Measurements from ENCODE around the gene SPINDOC. TPM values are rescaled to one million over a fixed set of nuclear protein-coding genes. Genes with fewer than 3 reads are reported as not detected.
A peak's percentile ranks its signal among the peaks of the same experiment; 100 is the strongest.

Gene SPINDOC
- total RNA-seq, 1 experiment from 2014 or later: 94.5 TPM

DNA sequence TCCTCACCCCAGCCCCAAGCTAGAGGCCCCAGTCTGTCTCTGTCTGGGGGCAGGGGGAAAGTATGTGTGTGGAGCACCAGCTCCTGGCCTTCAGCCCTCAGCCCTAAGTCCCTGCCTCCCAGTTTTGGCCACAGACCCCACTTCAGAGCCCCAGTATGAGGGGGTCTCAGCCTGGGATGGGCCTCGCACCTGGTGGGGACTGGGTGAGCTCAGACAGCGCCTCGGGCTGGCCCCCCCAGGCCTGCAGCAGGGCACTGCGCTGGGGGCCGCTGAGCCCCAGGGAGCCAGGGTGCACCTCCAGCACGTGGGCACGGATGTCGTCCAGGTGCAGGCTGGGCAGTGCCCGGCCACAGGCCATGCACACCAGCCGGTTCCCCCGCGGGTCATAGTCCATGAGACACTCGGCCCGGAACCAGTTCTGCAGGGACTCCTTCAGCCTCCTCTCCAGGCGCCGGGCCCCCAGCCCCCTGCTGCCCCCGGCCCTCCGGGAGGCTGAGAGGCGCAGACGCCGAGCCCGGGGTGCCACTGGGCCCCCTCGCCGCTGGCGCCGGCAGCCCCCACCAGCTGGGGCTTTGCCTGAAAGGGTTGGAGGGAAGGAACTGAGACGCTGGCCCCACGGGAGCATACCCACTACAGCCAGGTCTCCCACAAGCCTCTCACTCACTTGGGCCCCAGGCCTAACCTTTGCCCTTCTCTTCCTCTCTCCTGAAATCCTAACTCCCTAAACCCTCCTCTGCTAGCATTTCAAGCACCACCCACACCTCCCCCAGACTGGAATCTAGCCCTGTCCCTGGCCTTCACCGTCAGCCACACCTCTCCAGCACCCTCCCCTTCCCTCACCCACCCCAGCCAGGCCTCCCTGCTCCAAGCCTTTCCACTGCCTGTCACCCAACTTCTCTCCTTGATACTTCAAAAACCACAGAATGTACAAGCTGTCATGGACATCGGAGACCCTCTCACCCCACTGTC is 48.3 kb upstream of the SPINDOC start:
- H3K4me1 ChIP-seq (ENCODE audit: insufficient read depth, low read length, poor library complexity, severe bottlenecking): peaks cover 83% of the 10 kb centered on the region
- BruUV-seq (replicated peaks): no TSS peak
- CTCF ChIA-PET: interaction anchor here (0.6 to 1.4 kb wide), 3 partner anchors 26 to 181 kb away, joined by 3 to 12 read pairs (median 3); no protein-coding TSS in a partner anchor
- POLR2A ChIA-PET (ENCODE audit: low non-redundant PET): no interaction called here
- no peak for TF ChIP-seq CTCF (conservative IDR thresholded peaks at IDR 0.05; ENCODE audit: low read depth, low read length)
- TF ChIP-seq EZH2 (IDR thresholded peaks at IDR 0.05; ENCODE audit: borderline replicate concordance, low read depth, low read length, poor library complexity, severe bottlenecking): no peak
- no peaks in the 10 kb centered on the region for H3K27me3 ChIP-seq (replicated peaks; ENCODE audit: insufficient read depth, low read depth, low read length, poor library complexity)
- peak overlapping the region; percentile 81 for H3K27ac ChIP-seq (ENCODE audit: low read depth, low read length, poor library complexity, severe bottlenecking)
- no peak overlapping the region for H3K4me3 ChIP-seq (ENCODE audit: low read depth, low read length, poor library complexity, severe bottlenecking)
- DNase-seq (ENCODE audit: low spot score): peak; percentile 46
- no peaks in the 10 kb centered on the region for H3K9me3 ChIP-seq (ENCODE audit: low read depth, low read length, poor library complexity, severe bottlenecking)
- peaks cover 13% of the 10 kb centered on the region for H3K36me3 ChIP-seq (ENCODE audit: insufficient read depth, low read length, poor library complexity, severe bottlenecking)
- intact Hi-C loops (cut with micrococcal nuclease; ENCODE audit: unreplicated experiment): loop anchor here (5.0 to 10.0 kb wide), 3 partner anchors 62 to 220 kb away; partner anchors contain the start of gene OTUB1

DNA sequence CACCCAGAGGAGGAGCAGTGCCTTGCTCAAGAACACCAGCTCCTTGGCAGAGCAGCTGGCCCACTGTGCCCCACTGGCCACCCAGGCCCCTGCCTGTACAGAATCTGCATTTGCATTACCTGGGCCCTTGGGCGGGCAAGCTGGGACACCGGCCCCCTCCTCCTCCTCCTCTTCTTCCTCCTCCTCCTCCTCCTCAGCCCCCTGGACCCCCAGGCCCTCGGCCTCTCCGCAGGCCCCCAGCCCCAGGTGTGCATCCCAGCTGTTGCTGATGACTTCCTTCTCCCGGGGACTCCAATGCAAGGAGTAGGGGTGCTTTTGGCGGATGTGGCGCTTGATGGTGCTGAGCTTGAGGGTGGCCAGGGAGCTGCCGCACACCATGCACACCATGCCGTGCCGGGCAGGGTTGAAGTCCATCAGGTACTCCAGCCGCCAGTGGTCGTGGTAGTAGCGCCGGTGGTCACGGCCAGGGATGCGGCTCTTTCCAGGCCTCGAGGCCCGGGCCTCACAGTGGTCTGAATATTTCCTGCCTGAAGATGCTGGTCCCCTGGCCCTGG is 47.5 kb upstream of the SPINDOC start:
- TF ChIP-seq CTCF (conservative IDR thresholded peaks at IDR 0.05; ENCODE audit: low read depth, low read length) (no peak), EZH2 (IDR thresholded peaks at IDR 0.05; ENCODE audit: borderline replicate concordance, low read depth, low read length, poor library complexity, severe bottlenecking) (no peak)
- Histone ChIP-seq H3K27me3 (replicated peaks; ENCODE audit: insufficient read depth, low read depth, low read length, poor library complexity) (no peaks in the 10 kb centered on the region), H3K36me3 (ENCODE audit: insufficient read depth, low read length, poor library complexity, severe bottlenecking) (peaks cover 7% of the 10 kb centered on the region), H3K9me3 (ENCODE audit: low read depth, low read length, poor library complexity, severe bottlenecking) (no peaks in the 10 kb centered on the region), H3K27ac (ENCODE audit: low read depth, low read length, poor library complexity, severe bottlenecking) (peak overlapping the region; percentile 10), H3K4me1 (ENCODE audit: insufficient read depth, low read length, poor library complexity, severe bottlenecking) (peaks cover 82% of the 10 kb centered on the region), H3K4me3 (ENCODE audit: low read depth, low read length, poor library complexity, severe bottlenecking) (no peak overlapping the region)
- ChIA-PET POLR2A (ENCODE audit: low non-redundant PET) (no interaction called here), CTCF (interaction anchor here (0.6 to 1.4 kb wide), 5 partner anchors 27 to 380 kb away, joined by 3 to 12 read pairs (median 3); no protein-coding TSS in a partner anchor)
- intact Hi-C loops (cut with micrococcal nuclease; ENCODE audit: unreplicated experiment): loop anchor here (5.0 to 10.0 kb wide), 3 partner anchors 62 to 219 kb away; partner anchors contain the start of gene OTUB1
- BruUV-seq (replicated peaks): no TSS peak
- DNase-seq (ENCODE audit: low spot score): no peak

DNA sequence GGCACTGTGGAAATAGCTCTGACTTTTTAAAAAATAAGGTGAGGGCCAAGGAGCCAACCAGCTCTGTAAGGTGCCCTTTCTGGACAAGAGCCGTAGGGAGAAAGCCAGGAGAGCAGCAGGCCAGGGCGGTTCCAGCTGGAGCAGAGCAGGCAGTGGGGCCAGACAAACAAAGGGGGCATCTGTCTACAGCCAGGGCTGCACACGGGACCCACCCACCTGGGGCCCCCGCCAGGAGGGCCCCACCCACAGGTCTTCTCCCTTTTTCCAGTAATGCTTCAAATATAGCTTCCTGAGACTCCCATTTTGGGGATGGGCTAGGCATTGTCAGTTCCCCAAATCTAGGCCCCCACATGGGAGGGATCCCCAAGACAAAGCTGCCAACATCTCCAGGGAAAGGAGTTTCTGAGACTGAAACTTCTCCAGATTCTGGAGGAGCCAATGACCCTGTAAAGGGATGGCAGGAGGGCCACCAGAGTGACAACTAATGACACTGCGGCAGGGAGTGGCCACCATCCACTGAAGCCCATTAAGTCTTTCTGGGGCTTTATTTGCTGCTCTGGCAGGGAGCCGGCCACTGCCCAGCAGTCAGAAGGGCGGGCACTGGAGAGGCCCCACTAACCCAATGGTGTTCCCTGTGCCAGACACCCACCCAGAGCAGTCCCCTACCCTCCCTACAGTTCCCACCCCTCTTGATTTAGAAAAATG is 46.6 kb upstream of the SPINDOC start:
- Histone ChIP-seq H3K4me1 (ENCODE audit: insufficient read depth, low read length, poor library complexity, severe bottlenecking) (peaks cover 76% of the 10 kb centered on the region), H3K4me3 (ENCODE audit: low read depth, low read length, poor library complexity, severe bottlenecking) (peak overlapping the region; percentile 63), H3K9me3 (ENCODE audit: low read depth, low read length, poor library complexity, severe bottlenecking) (no peaks in the 10 kb centered on the region), H3K27ac (ENCODE audit: low read depth, low read length, poor library complexity, severe bottlenecking) (no peak overlapping the region), H3K27me3 (replicated peaks; ENCODE audit: insufficient read depth, low read depth, low read length, poor library complexity) (no peaks in the 10 kb centered on the region), H3K36me3 (ENCODE audit: insufficient read depth, low read length, poor library complexity, severe bottlenecking) (peaks cover 7% of the 10 kb centered on the region)
- intact Hi-C loops (cut with micrococcal nuclease; ENCODE audit: unreplicated experiment): loop anchor here (5.0 to 10.0 kb wide), 3 partner anchors 61 to 218 kb away; partner anchors contain the start of gene OTUB1
- no peak for DNase-seq (ENCODE audit: low spot score)
- no TSS peak for BruUV-seq (replicated peaks)
- ChIA-PET POLR2A (ENCODE audit: low non-redundant PET) (no interaction called here), CTCF (interaction anchor here (0.6 to 2.7 kb wide), 3 partner anchors 179 to 379 kb away, joined by 3 to 15 read pairs (median 3); no protein-coding TSS in a partner anchor)
- TF ChIP-seq CTCF (conservative IDR thresholded peaks at IDR 0.05; ENCODE audit: low read depth, low read length) (no peak), EZH2 (IDR thresholded peaks at IDR 0.05; ENCODE audit: borderline replicate concordance, low read depth, low read length, poor library complexity, severe bottlenecking) (no peak)
